HepG2 (cell line): Measurements from ENCODE around the gene CDH23. TPM values are rescaled to one million over a fixed set of nuclear protein-coding genes. Genes with fewer than 3 reads are reported as not detected.

Source experiments
- ATAC-seq: fragments of 200-7000 bp; cut with Tn5 transposase; 3 replicates; pipeline ENCODE4 v1.9.1; 2020; ENCODE audit warnings: mild to moderate bottlenecking, moderate library complexity
- BruUV-seq: library from RNA; stranded (reverse); fragments of 400-500 nt; replicated peaks from 2 replicates; lab custom pipeline; 2021; lab: Mats Ljungman, UMichigan
- CTCF ChIA-PET: fragments of 300-600 bp; formaldehyde crosslinking; extraction: SDS; loops from one replicate; lab custom pipeline; 2021; ENCODE audit warnings: low total read pairs, inconsistent platforms, low intra/inter-chr PET ratio; lab: Yijun Ruan, JAX
- POLR2A ChIA-PET: fragments of 350-600 bp; sonication (Branson Sonifier 250); formaldehyde crosslinking; loops from one replicate; lab custom pipeline; 2020; ENCODE audit warnings: antibody characterized with exemption, inconsistent platforms; lab: Yijun Ruan, JAX
- DNase-seq: peaks from one replicate; pipeline ENCODE4 v3.0.0-alpha.2; 2015; ENCODE audit warnings: low spot score
- FAIRE-seq: peaks from 3 replicates; lab custom pipeline; 2011; peaks lifted over from hg19 to GRCh38; lab: Jason Lieb, UNC
- H2AFZ ChIP-seq: one replicate; pipeline ENCODE4 v1.6.1; 2011; ENCODE audit warnings: low read length, inconsistent platforms
- H3K27ac ChIP-seq: fragments of 300-600 bp; 3 replicates; pipeline ENCODE4 v1.8.0; 2011; ENCODE audit warnings: mixed run types, mild to moderate bottlenecking, mixed read lengths, low read length, inconsistent platforms; ENCODE audit not compliant: insufficient read depth; ENCODE audit errors: extremely low read length
- H3K27me3 ChIP-seq, 2 experiments: fragments of 200-600 bp in 1 of 2; 2 replicates in 1 of 2; 3 replicates in 1 of 2; pipeline versions ENCODE4 v1.6.0 to v1.8.0; 2011; ENCODE audit warnings: low read length in 2 of 2, mild to moderate bottlenecking in 2 of 2, moderate library complexity in 2 of 2, inconsistent platforms in 1 of 2; ENCODE audit not compliant: insufficient read depth in 2 of 2, control insufficient read depth in 1 of 2
- H3K36me3 ChIP-seq, 2 experiments: fragments of 200-600 bp in 1 of 2; replicated peaks in 1 of 2; 2 replicates in 1 of 2; 3 replicates in 1 of 2; pipeline versions ENCODE4 v1.5.1 to v1.8.0; 2011; ENCODE audit warnings: low read length in 2 of 2, inconsistent platforms in 1 of 2; ENCODE audit not compliant: insufficient read depth in 2 of 2, control insufficient read depth in 1 of 2
- H3K4me1 ChIP-seq: 2 replicates; pipeline ENCODE4 v1.5.1; 2012; ENCODE audit warnings: low read length, inconsistent platforms; ENCODE audit not compliant: insufficient read depth
- H3K4me2 ChIP-seq: 2 replicates; pipeline ENCODE4 v1.6.0; 2011; ENCODE audit warnings: low read depth, low read length, inconsistent platforms
- H3K4me3 ChIP-seq, 3 experiments: fragments of 200-600 bp in 1 of 3; sonication (generic), shearing (Covaris generic) in 1 of 3; replicated peaks in 1 of 3; 2 replicates each; pipeline ENCODE4 v1.5.1; 2011 to 2016; ENCODE audit warnings: low read length in 3 of 3, inconsistent platforms in 2 of 3, low read depth in 2 of 3, mild to moderate bottlenecking in 2 of 3, control low read depth in 1 of 3, mixed read lengths in 1 of 3; ENCODE audit not compliant: insufficient read depth in 1 of 3
- H3K79me2 ChIP-seq: one replicate; pipeline ENCODE4 v1.6.1; 2011; ENCODE audit warnings: low read length, inconsistent platforms; ENCODE audit not compliant: insufficient read depth
- H3K9ac ChIP-seq: 2 replicates; pipeline ENCODE4 v1.6.0; 2011; ENCODE audit warnings: mild to moderate bottlenecking, low read depth, low read length, inconsistent platforms; ENCODE audit not compliant: insufficient read depth
- H3K9me3 ChIP-seq: 2 replicates; pipeline ENCODE4 v1.5.1; 2012; ENCODE audit warnings: mild to moderate bottlenecking, low read length
- H4K20me1 ChIP-seq: 2 replicates; pipeline ENCODE4 v1.6.0; 2011; ENCODE audit warnings: inconsistent platforms, mild to moderate bottlenecking, low read length, moderate library complexity; ENCODE audit not compliant: insufficient read depth
- CBX2 ChIP-seq, 2 experiments: fragments of 200-600 bp in 1 of 2; sonication (generic); formaldehyde crosslinking in 1 of 2; IDR thresholded peaks; 2 replicates each; pipeline versions ENCODE4 v1.7.0 to v1.8.1; 2018 to 2022; ENCODE audit warnings: low read depth in 2 of 2, low read length in 1 of 2, mild to moderate bottlenecking in 1 of 2, missing genetic modification reagents in 1 of 2
- KDM5B ChIP-seq: sonication (generic); formaldehyde crosslinking; IDR thresholded peaks from 2 replicates; pipeline ENCODE4 v1.4.0; 2020; ENCODE audit warnings: missing genetic modification reagents, mild to moderate bottlenecking, borderline replicate concordance
- PHB2 ChIP-seq: fragments of 450-650 bp; IDR thresholded peaks from 2 replicates; pipeline ENCODE4 v1.6.1; 2018; ENCODE audit not compliant: partially characterized antibody
- ZNF17 ChIP-seq: sonication (generic); formaldehyde crosslinking; IDR thresholded peaks from 2 replicates; pipeline ENCODE4 v1.5.0; 2020; ENCODE audit warnings: mild to moderate bottlenecking, missing genetic modification reagents
- ZNF547 ChIP-seq: sonication (generic); formaldehyde crosslinking; IDR thresholded peaks from 2 replicates; pipeline ENCODE4 v1.5.1; 2020; ENCODE audit warnings: mild to moderate bottlenecking, missing genetic modification reagents
- WGBS: methylation state at CpG from one replicate; pipeline ENCODE4 v1.1.6; 2017; ENCODE audit warnings: low lambda C conversion rate; 5-methylcytosine and 5-hydroxymethylcytosine counted together
- in situ Hi-C: cut with HindIII; loops from 2 replicates; pipeline ENCODE4 v1.10.0; 2017; ENCODE audit warnings: low pct_unique_long_range_greater_than_20kb; ENCODE audit not compliant: extremely low pct_ligation_motif_present
- intact Hi-C: fragments of 100-400 bp; cut with micrococcal nuclease; formaldehyde crosslinking; loops from one replicate; pipeline ENCODE4 v1.10.0; 2022; ENCODE audit not compliant: unreplicated experiment
- polyA plus RNA-seq, 8 experiments: library from polyadenylated mRNA; depleted of rRNA in 3 of 8; stranded (reverse) in 7 of 8; unstranded in 1 of 8; fragments of >200 nt; fragmentation: Illumina TruSeq in 4 of 8; extraction: Trizol in 4 of 8; gene quantifications; 2 replicates each; pipeline versions ENCODE4 v1.2.1 to v1.2.3, GENCODE V29; 2011 to 2016; ENCODE audit warnings: low read depth in 4 of 8, missing spikeins in 1 of 8, mixed read lengths in 1 of 8; ENCODE audit not compliant: insufficient read depth in 1 of 8
- total RNA-seq, 5 experiments: library from RNA; depleted of rRNA; stranded (reverse); fragments of >200 nt; fragmentation: Illumina TruSeq; extraction: Trizol; gene quantifications; 2 replicates each; pipeline ENCODE4 v1.2.3, GENCODE V29; 2016; ENCODE audit warnings: low read depth in 1 of 5
- TF ChIP-seq, protein P1 (sequence below), 2 experiments: fragments of 450-650 bp in 1 of 2; sonication (generic) in 1 of 2; formaldehyde crosslinking in 1 of 2; IDR thresholded peaks; 2 replicates each; pipeline versions ENCODE4 v1.6.1 to v1.8.0; 2016 to 2022; ENCODE audit warnings: antibody characterized with exemption in 1 of 2, mild to moderate bottlenecking in 1 of 2, missing genetic modification reagents in 1 of 2
- TF ChIP-seq, protein P2 (sequence below): sonication (generic); formaldehyde crosslinking; IDR thresholded peaks from 2 replicates; pipeline ENCODE4 v1.4.0; 2020; ENCODE audit warnings: missing genetic modification reagents

Gene CDH23
- total and polyA plus RNA-seq, 2 of the 13 experiments (the other 11 are each of a cell fraction or from before 2014, with no cell fraction given) = 0.13 TPM; not detected in 1

DNA sequence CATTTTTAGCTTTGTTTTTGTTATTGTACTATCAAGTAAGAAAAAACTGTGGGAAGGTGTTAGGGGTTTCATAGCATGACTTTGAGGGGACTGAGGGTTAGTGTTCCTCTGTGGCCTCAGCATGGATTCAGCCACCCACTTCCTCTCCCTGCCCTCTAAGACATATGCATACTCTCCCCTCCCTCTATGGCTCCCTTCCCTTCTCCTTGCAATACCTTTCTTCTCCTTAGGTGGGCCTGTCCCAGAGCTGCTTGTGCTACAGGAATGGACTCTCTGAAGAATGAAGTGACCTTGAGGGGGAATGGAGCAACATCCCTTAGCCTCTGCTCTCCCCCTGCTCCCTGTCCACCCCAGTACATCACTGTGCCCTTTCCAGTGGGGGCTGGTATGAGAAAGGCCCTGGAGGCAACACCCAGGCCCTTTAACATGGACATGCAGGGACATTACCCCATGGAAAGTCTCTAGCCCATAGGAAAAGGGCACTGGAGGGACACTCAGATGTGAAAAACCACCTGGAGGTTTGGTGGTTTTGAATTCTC, 22.4 kb downstream of the CDH23 start (continued):
- TF ChIP-seq, protein P1, sequence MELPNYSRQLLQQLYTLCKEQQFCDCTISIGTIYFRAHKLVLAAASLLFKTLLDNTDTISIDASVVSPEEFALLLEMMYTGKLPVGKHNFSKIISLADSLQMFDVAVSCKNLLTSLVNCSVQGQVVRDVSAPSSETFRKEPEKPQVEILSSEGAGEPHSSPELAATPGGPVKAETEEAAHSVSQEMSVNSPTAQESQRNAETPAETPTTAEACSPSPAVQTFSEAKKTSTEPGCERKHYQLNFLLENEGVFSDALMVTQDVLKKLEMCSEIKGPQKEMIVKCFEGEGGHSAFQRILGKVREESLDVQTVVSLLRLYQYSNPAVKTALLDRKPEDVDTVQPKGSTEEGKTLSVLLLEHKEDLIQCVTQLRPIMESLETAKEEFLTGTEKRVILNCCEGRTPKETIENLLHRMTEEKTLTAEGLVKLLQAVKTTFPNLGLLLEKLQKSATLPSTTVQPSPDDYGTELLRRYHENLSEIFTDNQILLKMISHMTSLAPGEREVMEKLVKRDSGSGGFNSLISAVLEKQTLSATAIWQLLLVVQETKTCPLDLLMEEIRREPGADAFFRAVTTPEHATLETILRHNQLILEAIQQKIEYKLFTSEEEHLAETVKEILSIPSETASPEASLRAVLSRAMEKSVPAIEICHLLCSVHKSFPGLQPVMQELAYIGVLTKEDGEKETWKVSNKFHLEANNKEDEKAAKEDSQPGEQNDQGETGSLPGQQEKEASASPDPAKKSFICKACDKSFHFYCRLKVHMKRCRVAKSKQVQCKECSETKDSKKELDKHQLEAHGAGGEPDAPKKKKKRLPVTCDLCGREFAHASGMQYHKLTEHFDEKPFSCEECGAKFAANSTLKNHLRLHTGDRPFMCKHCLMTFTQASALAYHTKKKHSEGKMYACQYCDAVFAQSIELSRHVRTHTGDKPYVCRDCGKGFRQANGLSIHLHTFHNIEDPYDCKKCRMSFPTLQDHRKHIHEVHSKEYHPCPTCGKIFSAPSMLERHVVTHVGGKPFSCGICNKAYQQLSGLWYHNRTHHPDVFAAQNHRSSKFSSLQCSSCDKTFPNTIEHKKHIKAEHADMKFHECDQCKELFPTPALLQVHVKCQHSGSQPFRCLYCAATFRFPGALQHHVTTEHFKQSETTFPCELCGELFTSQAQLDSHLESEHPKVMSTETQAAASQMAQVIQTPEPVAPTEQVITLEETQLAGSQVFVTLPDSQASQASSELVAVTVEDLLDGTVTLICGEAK (IDR thresholded peaks at IDR 0.05) = no peak
- TF ChIP-seq, protein P1 (CRISPR knock-in tag; IDR thresholded peaks at IDR 0.05) = no peak

DNA sequence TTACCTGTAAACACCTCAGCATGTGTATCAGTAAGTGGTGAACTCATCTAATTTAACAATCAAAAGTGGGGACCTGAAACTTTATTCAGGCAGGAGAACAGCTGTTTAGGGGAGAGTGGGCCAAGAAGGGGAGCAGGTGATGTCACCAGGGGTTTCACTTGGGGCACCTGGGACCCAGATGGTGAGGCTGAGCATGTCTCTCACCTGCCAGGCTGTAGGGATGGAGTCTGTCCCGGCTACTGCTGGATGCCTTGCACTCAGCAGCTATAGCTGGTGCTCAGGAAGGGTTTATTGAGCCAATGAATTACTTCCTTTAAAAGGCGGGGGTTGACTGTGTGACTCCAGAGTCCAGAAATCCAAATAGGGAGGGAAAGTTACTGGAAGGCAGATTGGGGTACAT, 23.0 kb downstream of the CDH23 start:
- POLR2A ChIA-PET = no interaction called here
- BruUV-seq = no TSS peak
- TF ChIP-seq PHB2 (no peak), ZNF17 (no peak), KDM5B (no peak), CBX2 (IDR thresholded peaks at IDR 0.05; ENCODE audit: low read depth, low read length) (no peak), CBX2 (CRISPR knock-in tag; IDR thresholded peaks at IDR 0.05; ENCODE audit: low read depth) (no peak), ZNF547 (CRISPR knock-in tag) (no peak)
- TF ChIP-seq, protein P2, sequence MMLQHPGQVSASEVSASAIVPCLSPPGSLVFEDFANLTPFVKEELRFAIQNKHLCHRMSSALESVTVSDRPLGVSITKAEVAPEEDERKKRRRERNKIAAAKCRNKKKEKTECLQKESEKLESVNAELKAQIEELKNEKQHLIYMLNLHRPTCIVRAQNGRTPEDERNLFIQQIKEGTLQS (CRISPR knock-in tag) = no peak

More for the DNA sequence above, 23.0 kb downstream of the CDH23 start:
- Histone ChIP-seq H2AFZ (no peak overlapping the region), H3K79me2 (no peaks in the 10 kb centered on the region), H3K9ac (no peak overlapping the region), H3K36me3 (no peaks in the 10 kb centered on the region), H3K4me2 (no peak overlapping the region), H3K27ac (no peak overlapping the region), H3K4me1 (no peaks in the 10 kb centered on the region), H3K9me3 (no peaks in the 10 kb centered on the region), H4K20me1 (no peaks in the 10 kb centered on the region), H3K27me3 (peaks cover 0 to 4% of the 10 kb centered on the region in 2 experiments; a peak in 2 of 5 replicates), H3K4me3 (no peak overlapping the region)
- ATAC-seq (no peak), DNase-seq (no peak), FAIRE-seq (no peak)
- 0% methylated on average over 1 of the region's 2 CpGs for WGBS
- CTCF ChIA-PET = no interaction called here
- in situ Hi-C loops (no loop called here), intact Hi-C loops (no loop called here)
